GM12801 (cell line): ENCODE measurements around the gene MCCD1.

Experiments used
- CTCF ChIP-seq: IDR thresholded peaks from one replicate; pipeline ENCODE4 v1.5.1; 2011; ENCODE audit warnings: control low read depth; ENCODE audit not compliant: insufficient read length; ENCODE audit errors: extremely low read depth

MCCD1 gene

GRCh38 chr6:31558318-31558625, 29.5 kb downstream of the MCCD1 start:
- no peak for TF ChIP-seq CTCF

GRCh38 chr6:31558631-31559500, 30.1 kb downstream of the MCCD1 start:
- no peak for TF ChIP-seq CTCF

- TF ChIP-seq CTCF, result no peak
Measured at GRCh38 chr6:31559606-31559957, 30.8 kb downstream of the MCCD1 start.

- TF ChIP-seq CTCF, result no peak
Measured at GRCh38 chr6:31559958-31560696, 31.4 kb downstream of the MCCD1 start.

GRCh38 chr6:31560697-31561058, 31.9 kb downstream of the MCCD1 start:
- no peak for TF ChIP-seq CTCF

GRCh38 chr6:31567531-31568370, 39.0 kb downstream of the MCCD1 start:
- TF ChIP-seq CTCF, result no peak

- no peak for TF ChIP-seq CTCF
Measured at GRCh38 chr6:31568537-31568961, 39.8 kb downstream of the MCCD1 start.
